GM19035 (cell line): ENCODE results near the gene TNFAIP3.
"Not testable (repeated sequence)": the region's sequence is repeated elsewhere in the genome, so short reads cannot be mapped to it uniquely, and the experiment has no call there.

ENCODE experiments used
- ATAC-seq: cut with Tn5 transposase; IDR thresholded peaks from one replicate; pipeline ENCODE4 v1.9.1; 2021; ENCODE audit not compliant: unreplicated experiment

The TNFAIP3 gene

DNA sequence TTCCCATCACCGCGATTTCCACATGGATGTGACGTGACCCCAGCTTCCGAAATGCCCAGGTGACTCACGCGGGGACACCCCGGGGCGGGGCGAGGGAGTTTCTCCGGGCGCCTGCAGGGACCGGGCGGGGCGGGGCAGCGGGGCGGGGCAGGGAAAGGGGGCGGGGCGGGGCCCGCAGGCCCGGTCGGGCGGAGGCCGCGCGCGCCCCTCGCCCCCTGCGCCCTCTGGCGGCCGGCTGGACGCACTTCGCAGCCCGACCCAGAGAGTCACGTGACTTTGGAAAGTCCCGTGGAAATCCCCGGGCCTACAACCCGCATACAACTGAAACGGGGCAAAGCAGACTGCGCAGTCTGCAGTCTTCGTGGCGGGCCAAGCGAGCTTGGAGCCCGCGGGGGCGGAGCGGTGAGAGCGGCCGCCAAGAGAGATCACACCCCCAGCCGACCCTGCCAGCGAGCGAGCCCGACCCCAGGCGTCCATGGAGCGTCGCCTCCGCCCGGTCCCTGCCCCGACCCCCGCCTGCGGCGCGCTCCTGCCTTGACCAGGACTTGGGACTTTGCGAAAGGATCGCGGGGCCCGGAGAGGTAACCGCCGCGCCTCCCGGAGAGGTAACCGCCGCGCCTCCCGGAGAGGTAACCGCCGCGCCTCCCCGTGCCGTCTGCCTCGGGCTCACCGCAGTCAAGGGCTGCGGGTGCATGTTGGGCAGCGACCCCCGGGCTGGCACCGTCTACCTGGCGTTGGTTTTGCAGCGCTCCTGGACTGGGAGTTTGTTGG is at the start of gene TNFAIP3:
Gene TNFAIP3 (plus strand): TSS at position 346 of the 771 bp plus-strand sequence. CDS start 3,969 bp downstream, outside the sequence.
- peak; percentile 72 for ATAC-seq

DNA sequence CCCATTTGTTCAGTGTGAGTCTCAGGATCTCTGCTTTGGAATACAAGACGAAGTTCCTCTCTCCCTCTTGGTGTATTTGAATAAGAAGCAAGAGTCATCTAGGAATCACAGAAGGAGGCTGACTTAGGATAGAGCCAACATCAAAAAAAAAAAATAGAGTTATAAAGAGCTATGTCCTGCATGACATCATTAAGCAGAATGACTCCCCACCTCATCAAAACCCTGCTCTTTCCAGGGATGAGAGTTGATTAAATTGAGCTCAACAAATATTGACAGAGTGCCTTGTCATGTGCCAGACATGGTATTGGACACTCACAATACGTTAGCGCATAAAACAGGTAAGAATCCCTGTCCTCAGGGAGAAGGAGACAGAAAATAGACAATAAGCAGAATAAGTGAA is 48.6 kb upstream of the TNFAIP3 start:
- ATAC-seq, result no peak

DNA sequence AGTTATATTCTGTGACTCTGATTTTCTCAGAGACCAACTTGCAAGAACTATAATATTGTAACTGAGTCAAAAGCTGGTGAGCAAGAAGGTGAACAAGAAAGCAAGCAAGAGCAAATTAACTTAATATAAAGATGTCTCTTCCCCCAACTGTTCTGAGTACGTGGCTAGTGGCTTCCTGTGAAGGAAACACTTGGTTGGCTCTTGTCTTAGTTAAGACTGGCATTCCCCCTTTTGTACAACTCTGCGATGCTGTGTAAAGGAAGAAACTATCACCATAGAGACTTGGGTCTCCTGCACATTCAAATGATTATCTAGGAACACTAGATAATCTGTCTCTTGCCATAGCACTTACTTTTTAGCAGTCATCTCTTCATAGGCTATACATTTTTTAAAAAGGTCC is 47.3 kb upstream of the TNFAIP3 start:
- ATAC-seq, result no peak

DNA sequence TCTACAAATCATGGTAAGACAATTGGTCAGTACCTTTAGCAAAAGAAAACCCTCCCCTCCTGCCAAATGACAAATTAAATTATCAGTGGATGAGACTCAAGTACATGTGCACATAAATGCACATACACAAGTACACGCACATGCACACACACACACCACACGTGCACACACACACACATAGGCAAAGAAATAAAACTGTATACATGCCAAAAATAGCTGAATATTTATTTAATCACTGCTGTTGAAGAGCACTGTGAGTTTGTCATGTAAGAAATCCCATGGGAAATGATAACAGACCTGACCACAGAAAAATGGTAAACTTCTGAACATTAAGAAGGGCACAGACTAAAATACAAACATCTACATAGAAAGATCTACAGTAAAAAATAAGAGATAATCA is 46.6 kb upstream of the TNFAIP3 start:
- ATAC-seq, result no peak

DNA sequence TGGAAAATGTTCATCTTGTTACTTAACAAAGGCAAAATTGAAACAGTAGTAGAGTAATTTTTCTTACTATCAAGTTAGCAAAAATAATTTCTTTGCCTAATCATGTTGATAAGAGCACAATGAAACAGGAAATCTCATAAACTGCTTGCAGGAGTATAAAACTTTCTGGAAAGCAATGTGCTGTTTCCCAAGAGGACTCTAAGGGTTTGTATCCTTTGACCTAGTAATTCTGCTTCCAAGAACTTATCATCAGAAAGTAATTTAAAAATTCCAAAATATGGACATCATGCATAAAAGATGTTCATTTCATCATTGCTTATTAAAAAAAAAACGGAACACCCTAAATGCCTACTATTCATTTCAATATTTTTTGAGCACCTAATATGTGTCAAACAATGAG is 46.1 kb upstream of the TNFAIP3 start:
- no peak for ATAC-seq

DNA sequence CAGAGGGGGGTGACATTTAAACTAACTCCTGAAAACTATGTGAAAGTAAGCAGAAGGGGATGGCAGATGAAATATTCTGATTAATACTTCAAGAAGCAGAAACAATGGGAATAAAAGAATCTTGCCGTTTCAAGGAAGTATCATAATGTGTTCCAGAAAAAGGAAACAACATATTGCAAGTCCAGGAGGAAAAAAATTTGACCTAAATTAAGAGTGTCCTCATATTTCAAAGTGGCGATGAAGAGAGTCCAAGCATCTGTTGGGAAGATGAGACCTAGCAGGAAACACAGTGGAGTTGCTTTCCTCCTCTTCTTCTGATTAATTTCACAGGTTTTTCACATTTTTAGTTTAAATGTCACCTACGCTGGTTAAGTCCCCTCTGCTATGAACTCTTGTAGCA is 45.6 kb upstream of the TNFAIP3 start:
- no peak for ATAC-seq

DNA sequence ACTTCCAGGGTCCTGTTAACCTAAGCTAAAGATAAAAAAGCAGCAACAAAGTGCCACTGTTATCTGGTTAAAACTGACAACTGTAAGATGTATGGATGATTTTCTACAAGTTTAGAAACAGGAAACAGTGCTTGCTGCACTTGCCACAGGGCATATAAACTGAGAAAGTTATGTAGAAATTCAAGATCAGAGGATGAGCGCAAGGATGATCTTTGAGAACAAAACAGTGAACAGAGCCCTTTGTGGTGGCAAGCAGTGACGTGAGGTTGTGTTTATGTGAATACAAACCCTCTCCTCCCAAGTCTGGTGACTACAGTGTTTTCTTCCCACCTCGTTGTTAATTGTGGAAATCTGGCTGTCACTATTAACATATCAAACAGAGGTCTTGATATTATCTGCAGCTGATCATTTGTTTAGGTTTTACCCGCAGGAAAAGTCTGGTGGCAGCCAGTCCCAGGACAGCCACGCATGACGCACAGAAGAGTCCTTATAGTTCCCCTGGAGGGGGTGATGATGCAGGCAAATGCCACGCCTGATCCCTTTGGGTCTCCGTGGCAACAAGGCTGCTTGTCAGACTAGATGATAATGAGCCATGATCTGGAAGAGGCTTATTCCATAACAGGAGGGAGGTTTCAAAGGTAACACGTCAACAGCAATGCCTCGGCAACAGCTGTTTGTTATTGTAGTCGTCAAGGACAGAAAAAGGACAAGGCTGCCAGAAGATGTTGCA is 43.1 kb upstream of the TNFAIP3 start:
- no peak for ATAC-seq

DNA sequence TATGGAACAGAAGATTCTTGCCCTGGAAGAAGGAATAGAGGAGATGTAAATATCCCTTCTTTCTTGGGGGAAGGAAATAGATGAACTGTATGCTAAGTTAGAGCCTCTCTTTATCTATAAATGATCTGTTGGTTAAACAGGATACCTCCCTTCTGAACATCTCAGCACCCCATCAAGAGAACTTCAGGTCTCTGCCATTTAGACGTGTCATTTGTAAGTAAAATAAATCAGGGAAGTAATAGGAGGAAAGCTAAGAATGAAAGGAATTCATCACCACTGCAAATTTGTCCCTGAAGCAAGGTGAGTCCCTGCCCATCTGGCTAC is 42.5 kb upstream of the TNFAIP3 start:
- ATAC-seq, result no peak

DNA sequence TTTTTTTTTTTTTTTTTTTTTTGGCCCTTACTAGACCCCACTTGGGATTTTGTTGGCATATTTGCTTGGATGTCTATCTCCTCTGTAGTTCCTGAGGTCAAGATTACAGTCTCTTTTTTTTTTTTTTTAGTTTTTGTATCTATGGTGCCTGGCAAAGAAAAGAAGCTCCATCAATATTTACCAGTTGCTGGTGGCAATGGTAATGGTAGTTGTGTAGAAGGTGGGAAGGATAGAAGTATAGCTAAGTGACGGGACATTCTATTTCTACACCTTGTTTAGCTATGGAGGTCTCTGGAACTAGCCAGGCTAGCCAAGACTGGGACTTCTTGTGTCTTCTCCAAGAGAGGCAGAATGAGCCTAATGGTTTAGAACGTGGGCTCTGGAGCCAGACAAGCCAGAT is 42.2 kb upstream of the TNFAIP3 start:
- ATAC-seq, result no peak

DNA sequence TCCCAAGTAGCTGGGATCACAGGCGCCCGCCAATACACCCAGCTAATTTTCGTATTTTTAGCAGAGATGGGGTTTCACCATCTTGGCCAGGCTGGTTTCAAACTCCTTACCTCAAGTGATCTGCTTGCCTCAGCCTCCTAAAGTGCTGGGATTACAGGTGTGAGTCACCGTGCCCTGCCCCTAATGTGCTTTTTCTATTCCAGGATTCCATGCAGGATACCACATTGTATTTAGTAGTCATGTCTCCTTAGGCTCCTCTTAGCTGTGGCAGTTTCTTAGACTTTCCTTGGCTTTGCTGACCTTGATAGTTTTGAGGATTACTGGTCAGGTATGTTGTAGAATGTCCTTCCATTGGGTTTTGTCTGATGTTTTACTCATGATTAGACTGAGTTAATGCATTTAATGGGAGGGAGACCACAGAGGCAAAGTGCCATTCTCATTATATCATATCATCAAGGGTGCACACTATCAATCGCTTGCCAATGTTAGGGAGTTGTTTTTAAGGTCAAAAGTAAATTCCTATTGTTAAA is 39.6 kb upstream of the TNFAIP3 start:
- ATAC-seq, result no peak

DNA sequence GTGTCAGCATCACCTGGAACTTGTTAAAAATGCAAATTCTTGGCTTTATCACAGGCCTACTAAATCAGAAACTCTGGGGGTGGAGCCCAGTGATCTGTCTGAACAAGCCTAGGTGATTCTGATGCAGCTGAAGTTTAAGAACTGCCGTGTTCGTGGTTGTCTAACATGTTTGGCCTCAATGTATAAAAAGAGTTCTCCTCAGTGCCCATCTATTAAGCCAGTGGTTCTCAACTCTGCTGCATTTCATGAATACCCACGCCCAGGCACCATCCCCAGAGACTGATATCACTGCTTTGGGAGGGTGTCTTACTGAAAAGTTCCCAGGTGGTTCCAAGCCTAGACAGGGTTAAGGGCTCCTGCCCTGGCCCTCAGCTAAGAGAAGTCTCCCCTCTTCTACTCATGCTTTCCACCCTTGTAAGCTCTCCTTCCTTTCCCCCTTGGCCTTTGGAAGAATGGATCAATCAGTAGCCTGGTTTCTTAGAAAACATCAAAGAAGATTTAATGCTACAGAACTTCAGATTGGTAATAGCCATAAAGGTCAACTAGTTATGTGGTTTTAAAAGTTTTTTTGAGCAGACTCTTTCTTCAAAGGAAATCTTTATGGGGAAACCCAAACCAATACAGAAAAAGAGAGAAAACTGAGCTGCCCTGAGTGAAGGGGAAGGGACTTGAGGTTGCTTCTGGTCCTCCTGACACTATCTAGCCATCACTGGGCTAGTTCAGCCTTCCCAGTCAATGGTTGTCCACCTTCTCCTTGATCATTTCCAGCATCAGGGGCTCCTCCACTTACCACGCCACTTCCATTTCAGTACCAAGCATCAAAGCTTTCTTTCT is 38.9 kb upstream of the TNFAIP3 start:
- peak; percentile 70 for ATAC-seq

DNA sequence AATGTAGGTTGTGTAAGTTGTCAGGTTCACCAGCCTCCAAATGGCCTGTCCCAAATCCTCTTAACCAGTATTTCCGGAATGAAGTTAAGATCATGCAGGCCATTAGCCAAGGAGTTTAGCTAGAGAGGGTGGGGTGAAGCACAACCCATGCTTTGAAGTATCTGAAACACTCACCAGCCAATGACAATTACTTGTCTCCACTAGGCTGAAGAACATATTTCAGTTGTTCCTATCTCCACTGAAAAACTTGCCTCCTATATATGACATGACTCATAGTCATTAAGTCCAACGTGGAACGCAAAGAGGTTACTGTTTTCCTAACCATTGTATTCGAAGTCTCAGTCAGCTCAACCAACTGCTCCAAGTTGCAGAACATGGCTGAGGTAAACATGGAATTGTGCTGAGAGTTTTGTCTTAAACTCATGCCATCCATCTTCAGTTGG is 37.4 kb upstream of the TNFAIP3 start:
- no peak for ATAC-seq

DNA sequence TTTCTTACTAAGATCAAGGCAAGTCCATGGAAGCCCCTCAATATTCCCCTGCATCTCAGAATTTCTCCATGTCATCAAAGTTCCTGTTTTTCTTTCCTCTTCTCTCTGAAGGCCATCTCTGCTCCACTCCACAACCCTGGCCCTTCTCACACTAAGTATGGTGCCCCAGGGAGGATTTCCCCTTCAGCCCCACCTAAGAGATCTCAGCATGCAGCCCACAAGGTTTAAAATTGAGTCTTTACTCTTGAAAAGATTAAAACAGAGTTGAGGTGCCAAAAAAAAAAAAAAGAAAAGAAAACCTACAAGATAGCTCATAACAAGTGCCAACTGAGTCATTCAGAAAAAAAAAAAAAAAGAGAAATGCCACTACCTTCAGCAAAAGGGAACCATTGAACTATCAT is 36.5 kb upstream of the TNFAIP3 start:
- ATAC-seq, result no peak

DNA sequence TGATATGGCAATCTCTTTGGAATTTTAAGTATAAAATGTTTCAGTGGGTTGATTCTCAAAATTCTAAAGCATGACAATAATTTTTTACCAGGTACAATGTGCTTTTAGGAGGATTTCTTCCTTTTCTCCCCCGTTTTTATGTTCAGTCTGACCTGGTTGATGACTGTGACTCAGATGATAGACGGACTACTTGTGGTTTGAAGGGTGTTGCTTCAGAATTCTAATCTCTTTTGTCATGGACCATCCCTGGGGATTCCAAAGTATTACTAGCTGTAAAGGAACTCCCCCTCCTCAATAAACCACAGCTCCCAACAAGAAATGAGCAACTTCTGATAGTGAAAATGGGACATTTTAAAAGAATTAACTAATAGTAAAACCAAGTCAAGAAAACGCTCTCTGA is 34.9 kb upstream of the TNFAIP3 start:
- no peak for ATAC-seq

DNA sequence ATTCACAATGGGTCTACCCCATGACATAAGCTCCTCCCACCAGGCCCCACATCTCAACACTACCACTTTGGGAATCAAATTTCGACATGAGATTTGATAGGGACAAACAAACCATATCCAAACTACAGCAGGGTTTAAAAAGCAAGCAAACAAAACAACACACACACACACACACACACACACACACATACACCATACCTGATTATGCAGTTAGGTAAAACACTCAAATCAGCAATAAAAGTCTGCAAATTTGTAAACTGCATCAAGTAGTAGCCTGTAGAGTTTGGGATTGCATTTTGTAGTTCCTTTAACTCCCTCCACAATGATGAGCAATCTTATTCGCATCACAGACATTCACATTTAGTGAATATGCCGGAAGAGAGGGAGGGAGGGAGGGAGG is 32.6 kb upstream of the TNFAIP3 start:
- ATAC-seq, result no peak

DNA sequence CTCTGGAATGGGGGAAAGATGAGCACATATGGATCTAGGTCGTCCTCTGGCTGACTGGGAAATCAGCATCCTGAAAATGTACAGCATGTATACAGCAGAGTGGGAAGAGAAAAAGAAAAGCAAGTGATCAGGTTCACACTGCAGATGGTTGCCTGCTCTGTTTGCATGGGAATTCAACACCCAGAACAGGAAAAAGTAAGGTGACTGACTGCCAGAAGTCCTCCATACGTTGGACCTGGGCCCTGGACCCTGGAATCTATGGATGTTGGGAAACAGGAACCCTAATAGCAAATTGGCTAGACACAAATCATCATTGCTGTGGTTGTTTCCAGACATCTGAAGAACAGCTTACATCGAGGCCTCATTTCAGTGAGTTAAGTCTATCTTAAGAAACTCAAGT is 30.3 kb upstream of the TNFAIP3 start:
- no peak for ATAC-seq

DNA sequence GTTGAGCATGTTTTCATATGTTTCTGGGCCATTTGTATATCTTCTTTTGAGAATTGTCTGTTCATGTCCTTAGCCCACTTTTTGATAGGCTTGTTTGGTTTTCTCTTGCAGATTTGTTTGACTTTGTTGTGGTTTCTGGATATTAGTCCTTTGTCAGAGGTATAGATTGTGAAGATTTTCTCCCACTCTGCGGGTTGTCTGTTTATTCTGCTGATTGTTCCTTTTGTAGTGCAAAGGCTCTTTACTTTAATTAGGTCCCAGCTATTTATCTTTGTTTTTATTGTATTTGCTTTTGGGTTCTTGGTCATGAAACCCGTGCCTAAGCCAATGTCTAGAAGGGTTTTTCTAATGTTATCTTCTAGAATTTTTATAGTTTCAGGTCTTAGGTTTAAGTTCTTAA is 29.0 kb upstream of the TNFAIP3 start:
- ATAC-seq, result not testable (repeated sequence)

DNA sequence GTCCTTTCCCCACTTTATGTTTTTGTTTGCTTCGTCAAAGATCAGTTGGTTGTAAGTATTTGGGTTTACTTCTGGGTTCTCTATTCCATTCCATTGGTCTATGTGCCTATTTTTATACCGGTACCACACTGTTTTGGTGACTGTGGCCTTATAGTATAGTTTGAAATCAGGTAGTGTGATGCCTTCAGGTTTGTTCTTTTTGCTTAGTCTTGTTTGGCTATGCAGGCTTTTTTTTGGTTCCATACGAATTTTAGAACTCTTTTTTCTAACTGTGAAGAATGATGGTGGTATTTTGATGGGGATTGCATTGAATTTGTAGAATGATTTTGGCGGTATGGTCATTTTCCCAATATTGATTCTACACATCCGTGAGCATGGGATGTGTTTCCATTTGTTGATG is 28.5 kb upstream of the TNFAIP3 start:
- ATAC-seq, result not testable (repeated sequence)

DNA sequence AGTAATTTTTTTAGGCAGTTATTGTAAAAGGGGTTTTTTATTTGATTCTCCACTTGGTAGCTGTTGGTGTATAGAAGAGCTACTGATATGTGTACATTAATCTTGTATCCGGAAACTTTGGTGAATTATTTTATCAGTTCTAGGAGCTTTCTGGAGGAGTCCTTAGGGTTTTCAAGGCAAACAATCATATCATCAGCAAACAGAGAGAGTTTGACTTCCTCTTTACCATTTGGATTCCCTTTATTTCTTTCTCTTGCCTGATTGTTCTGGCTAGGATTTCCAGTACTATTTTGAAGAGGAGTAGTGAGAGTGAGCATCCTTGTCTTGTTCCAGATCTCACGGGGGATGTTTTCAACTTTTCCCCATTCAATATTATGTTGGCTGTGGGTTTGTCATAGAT is 28.0 kb upstream of the TNFAIP3 start:
- ATAC-seq, result no peak

DNA sequence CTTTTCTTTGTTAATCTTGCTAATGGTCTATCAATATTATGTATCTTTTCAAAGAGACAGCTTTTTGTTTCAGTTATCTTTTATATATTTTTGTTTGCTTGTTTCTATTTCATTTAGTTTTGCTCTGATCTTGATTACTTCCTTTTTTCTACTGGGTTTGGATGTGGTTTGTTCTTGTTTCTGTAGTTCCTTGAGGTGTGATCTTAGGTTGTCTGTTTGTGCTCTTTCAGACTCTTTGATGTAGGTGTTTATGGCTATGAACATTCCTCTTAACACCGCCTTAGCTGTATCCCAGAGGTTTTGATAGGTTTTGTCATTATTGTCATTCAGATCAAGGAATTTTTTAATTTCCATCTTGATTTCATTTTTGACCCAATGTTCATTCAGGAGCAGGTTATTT is 26.8 kb upstream of the TNFAIP3 start:
- ATAC-seq, result no peak

DNA sequence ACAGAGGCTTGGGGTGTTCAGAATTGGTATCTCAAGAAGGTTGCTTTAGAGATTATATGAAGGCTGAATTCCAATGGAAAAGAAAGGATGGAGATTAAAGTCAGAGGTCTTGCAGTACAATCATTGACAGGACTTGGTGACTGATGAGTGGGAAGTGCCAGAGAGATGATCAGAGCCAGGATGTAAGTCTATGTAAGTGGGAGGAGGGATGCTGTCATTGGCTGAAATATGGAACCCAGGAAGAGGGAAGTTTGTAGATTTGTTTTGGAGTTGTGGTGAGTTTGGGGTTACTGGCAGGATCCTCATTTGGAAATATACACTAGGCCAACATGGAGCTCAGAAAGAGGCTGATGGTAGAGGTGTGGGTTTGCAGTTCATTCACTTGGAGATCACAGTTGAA is 23.8 kb upstream of the TNFAIP3 start:
- no peak for ATAC-seq

DNA sequence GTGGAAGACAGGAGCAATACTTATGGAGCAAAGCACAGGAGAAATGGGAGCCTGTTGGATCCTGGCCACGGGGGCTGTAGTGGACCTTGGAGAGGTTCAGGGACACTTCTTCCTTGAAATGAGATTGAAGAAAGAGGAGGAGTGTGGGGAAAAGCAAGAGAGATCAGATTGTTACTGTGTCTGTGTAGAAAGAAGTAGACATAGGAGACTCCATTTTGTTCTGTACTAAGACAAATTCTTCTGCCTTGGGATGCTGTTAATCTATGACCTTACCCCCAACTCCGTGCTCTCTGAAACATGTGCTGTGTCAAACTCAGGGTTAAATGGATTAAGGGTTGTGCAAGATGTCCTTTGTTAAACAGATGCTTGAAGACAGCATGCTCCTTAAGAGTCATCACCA is 22.7 kb upstream of the TNFAIP3 start:
- ATAC-seq, result not testable (repeated sequence)
